Body of pancreas (tissue), 4 donors: ENCODE results near the gene SCTR.

Experiments used
- POLR2A ChIP-seq, 3 donors: fragments of 450-650 bp; IDR thresholded peaks; one replicate each; pipeline ENCODE4 v1.6.1; 2016; ENCODE audit warnings: antibody characterized with exemption in 3 of 3, mild to moderate bottlenecking in 2 of 3
- TF ChIP-seq, protein P1 (sequence below), 7 experiments: fragments of 450-650 bp in 4 of 7; fragments of 200-600 bp in 3 of 7; sonication (generic) in 3 of 7; IDR thresholded peaks; one replicate each; pipeline ENCODE4 v1.5.1; 2016 to 2019; ENCODE audit warnings: antibody characterized with exemption in 7 of 7

DNA sequence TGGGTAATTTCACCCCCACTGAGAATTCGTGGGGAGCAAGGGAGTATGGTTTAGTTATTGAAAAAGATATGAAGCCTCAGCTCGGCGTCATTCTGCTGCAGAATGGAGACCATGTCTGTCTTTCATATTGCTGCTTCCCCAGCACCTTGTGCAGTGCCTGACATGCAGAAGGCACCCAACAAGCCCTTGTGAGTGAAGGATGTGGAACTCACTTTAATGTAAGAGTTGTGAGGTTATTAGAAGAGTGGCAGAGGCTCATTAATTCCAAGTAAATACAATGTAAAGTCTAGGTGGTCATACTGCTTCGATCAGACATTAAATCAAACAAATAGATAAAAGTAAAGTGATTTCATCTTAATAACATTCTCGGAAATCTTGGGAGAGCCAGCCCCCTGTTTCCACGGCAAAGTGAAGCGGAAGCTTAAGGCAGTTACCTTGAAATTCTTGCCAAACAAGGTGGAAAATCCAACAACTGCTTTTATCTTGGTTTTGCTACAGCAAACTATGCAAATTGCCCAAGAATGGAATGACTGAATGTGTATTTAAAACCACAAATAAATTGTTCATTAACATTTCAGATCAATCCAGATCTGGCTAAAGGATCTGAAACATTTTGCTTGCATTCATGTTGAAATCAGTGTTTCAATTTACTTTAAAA lies 29.5 kb upstream of the SCTR start:
- TF ChIP-seq, protein P1, sequence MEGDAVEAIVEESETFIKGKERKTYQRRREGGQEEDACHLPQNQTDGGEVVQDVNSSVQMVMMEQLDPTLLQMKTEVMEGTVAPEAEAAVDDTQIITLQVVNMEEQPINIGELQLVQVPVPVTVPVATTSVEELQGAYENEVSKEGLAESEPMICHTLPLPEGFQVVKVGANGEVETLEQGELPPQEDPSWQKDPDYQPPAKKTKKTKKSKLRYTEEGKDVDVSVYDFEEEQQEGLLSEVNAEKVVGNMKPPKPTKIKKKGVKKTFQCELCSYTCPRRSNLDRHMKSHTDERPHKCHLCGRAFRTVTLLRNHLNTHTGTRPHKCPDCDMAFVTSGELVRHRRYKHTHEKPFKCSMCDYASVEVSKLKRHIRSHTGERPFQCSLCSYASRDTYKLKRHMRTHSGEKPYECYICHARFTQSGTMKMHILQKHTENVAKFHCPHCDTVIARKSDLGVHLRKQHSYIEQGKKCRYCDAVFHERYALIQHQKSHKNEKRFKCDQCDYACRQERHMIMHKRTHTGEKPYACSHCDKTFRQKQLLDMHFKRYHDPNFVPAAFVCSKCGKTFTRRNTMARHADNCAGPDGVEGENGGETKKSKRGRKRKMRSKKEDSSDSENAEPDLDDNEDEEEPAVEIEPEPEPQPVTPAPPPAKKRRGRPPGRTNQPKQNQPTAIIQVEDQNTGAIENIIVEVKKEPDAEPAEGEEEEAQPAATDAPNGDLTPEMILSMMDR (IDR thresholded peaks at IDR 0.05) = peak in 1 of 7 experiments; percentile 1
- no peak for TF ChIP-seq POLR2A (IDR thresholded peaks at IDR 0.05)
